ENCODE measurements around the gene ZDHHC6.
"Not testable (repeated sequence)": the region's sequence is repeated elsewhere in the genome, so short reads cannot be mapped to it uniquely, and the experiment has no call there.

Gene ZDHHC6

GRCh38 chr10:112389271-112389822 is 57.4 kb downstream of the ZDHHC6 start:
- DNase-seq (ENCODE audit: low read depth) = no peak

GRCh38 chr10:112388548-112388947 is 58.2 kb downstream of the ZDHHC6 start:
- DNase-seq (ENCODE audit: low read depth) = no peak

GRCh38 chr10:112388056-112388455 is 58.7 kb downstream of the ZDHHC6 start:
- not testable (repeated sequence) for DNase-seq (ENCODE audit: low read depth)

DNA sequence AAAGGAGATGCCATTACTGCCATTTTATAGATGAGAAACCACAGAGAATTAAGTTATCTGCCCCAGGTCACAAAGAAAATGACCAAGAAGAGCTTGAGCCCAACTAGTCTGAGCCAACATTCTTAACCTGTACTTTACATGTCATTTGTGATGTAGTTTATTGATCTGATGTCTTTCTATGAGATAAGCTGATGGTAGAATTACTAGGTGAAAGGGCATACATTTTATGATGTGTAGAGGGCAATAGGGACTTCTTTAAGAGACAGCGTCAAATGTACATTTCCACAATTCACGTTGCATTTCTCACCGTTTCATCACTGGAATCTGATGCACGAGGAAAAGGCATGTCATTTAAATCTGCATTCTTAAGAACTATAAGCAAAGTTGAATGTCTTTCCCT is 61.5 kb downstream of the ZDHHC6 start:
- DNase-seq (ENCODE audit: low read depth) = no peak

DNA sequence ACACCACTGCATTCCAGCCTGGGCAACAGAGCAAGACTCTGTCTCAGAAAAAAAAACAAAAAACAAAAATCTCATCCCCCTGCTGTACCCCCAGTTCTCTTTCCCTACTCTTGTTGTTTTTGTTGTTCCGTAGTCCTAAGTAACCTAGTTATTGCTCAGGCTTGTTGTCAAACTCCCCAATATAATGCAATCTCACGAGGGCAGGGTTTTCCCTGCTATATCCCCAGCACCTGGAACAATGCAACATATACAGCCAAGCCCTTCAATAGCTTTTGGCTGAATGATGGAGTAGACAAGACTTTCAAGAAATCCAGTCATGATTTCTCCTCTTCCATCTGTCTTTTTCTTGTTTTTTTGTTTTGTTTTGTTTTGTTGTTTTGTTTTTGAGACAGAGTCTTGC is 62.6 kb downstream of the ZDHHC6 start:
- DNase-seq (ENCODE audit: low read depth) = no peak

GRCh38 chr10:112383325-112383724 is 63.4 kb downstream of the ZDHHC6 start:
- no peak for DNase-seq (ENCODE audit: low read depth)

- no peak for DNase-seq (ENCODE audit: low read depth)
Observed at GRCh38 chr10:112382515-112383235, 64.0 kb downstream of the ZDHHC6 start.
